ENCODE measurements around the gene TMEM74B. TPM values are rescaled to one million over a fixed set of nuclear protein-coding genes. Genes with fewer than 3 reads are reported as not detected.
"Not testable (repeated sequence)": the region's sequence is repeated elsewhere in the genome, so short reads cannot be mapped to it uniquely, and the experiment has no call there.

The TMEM74B gene
- total and polyA plus RNA-seq, 2 of the 8 experiments (the other 6 are each of a cell fraction or from before 2014, with no cell fraction given): 4.0 to 6.4 TPM

DNA sequence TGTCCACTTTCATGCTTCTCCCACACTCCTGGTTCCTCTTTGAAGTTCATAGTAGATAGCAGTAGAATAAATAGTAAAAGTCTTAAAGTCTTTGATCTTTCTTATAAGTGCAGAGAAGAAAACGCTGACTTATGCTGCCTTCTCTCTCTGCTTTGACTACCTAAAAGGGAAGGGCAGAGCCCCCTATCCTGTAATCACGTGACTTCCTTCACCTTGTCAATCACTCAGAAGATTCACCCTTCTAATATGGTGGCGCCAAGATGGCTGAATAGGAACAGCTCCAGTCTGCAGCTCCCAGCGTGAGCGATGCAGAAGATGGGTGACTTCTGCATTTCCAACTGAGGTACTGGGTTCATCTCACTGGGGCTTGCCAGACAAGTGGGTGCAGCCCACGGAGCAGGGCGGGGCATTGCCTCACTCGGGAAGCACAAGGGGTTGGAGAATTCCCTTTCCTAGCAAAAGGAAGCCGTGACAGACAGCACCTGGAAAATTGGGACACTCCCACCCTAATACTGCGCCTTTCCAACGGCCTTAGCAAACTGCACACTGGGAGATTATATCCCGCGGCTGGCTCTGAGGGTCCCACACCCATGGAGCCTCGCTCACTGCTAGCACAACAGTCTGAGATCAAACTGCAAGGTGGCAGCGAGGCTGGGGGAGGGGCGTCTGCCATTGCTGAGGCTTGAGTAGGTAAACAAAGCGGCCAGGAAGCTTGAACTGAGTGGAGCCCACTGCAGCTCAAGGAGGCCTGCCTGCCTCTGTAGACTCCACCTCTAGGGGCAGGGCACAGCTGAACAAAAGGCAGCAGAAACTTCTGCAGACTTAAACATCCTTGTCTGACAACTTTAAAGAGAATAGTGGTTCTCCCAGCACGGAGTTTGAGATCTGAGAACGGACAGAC, 32.0 kb upstream of the TMEM74B start:
- not testable (repeated sequence) for H4K20me1 ChIP-seq (replicated peaks in 1 of 2; ENCODE audit: control insufficient read depth in 1 of 2, insufficient read depth in 2 of 2, low read length in 2 of 2); H4K91ac ChIP-seq (replicated peaks; ENCODE audit: insufficient read length, low read length); H3K9me3 ChIP-seq (ENCODE audit: insufficient read depth in 2 of 2, low read depth in 1 of 2, low read length in 1 of 2); H2BK12ac ChIP-seq (ENCODE audit: low read depth, low read length); H2BK20ac ChIP-seq (ENCODE audit: low read length); H3K56ac ChIP-seq (replicated peaks; ENCODE audit: insufficient read length, low read depth, low read length); H3K79me1 ChIP-seq (ENCODE audit: low read depth, low read length); H3K4ac ChIP-seq (replicated peaks; ENCODE audit: insufficient read length, low read depth, low read length); H3K4me2 ChIP-seq (ENCODE audit: insufficient read depth in 1 of 2, low read depth in 2 of 2, low read length in 2 of 2); H3K27ac ChIP-seq (ENCODE audit: low read depth, low read length); H3K23me2 ChIP-seq (ENCODE audit: low read depth, low read length); DNase-seq (ENCODE audit: low read depth in 1 of 2, low spot score in 2 of 2); H3K79me2 ChIP-seq (ENCODE audit: control insufficient read depth in 1 of 2, insufficient read depth in 2 of 2, low read length in 2 of 2); H3K23ac ChIP-seq (ENCODE audit: insufficient read length); H2AFZ ChIP-seq (ENCODE audit: low read length); H3K27me3 ChIP-seq (replicated peaks in 1 of 4; ENCODE audit: control insufficient read depth in 3 of 4, extremely low read depth in 1 of 4, insufficient read depth in 3 of 4, low read length in 3 of 4); H3K36me3 ChIP-seq (ENCODE audit: control insufficient read depth in 2 of 4, insufficient read depth in 4 of 4, low read length in 3 of 4); FAIRE-seq; H4K5ac ChIP-seq (ENCODE audit: insufficient read length, low read depth, low read length); H2BK120ac ChIP-seq (replicated peaks; ENCODE audit: low read depth, low read length); H2AK5ac ChIP-seq (ENCODE audit: low read depth, low read length); H2BK5ac ChIP-seq (ENCODE audit: low read depth, low read length); H2BK15ac ChIP-seq (ENCODE audit: low read length); H3K9ac ChIP-seq (replicated peaks in 1 of 4; ENCODE audit: extremely low read depth in 1 of 4, low read depth in 3 of 4, low read length in 3 of 4); H3K14ac ChIP-seq (ENCODE audit: insufficient read length); H3K4me3 ChIP-seq (ENCODE audit: extremely low read depth in 1 of 4, insufficient read depth in 2 of 4, low read depth in 3 of 4, low read length in 4 of 4); H4K8ac ChIP-seq (ENCODE audit: extremely low read depth, insufficient read depth, low read length); H3K18ac ChIP-seq (ENCODE audit: extremely low read depth, low read length)
- H3K4me1 ChIP-seq (replicated peaks in 1 of 4; ENCODE audit: control insufficient read depth in 3 of 4, insufficient read depth in 4 of 4, low read length in 3 of 4): peaks cover 0 to 10% (median 0%) of the 10 kb centered on the region in 4 experiments; a peak in 3 of 7 replicates
- ChIA-PET POLR2A (ENCODE audit: partially characterized antibody) (interaction anchor here (1.2 to 1.3 kb wide), 2 partner anchors 9 to 21 kb away, joined by 4 read pairs; no protein-coding TSS in a partner anchor), CTCF (ENCODE audit: partially characterized antibody) (interaction anchor here (0.6 to 1.1 kb wide), 2 partner anchors 22 to 163 kb away, joined by 3 read pairs; no protein-coding TSS in a partner anchor)
- WGBS, 2 experiments (ENCODE audit: extremely low coverage in 1 of 2, insufficient coverage in 1 of 2, insufficient read length in 1 of 2, insufficient replicate concordance in 2 of 2, low coverage in 1 of 2, low lambda C conversion rate in 2 of 2, missing lambda C conversion rate in 1 of 2): 85% methylated on average over 19 of the region's 19 CpGs; no CpG with 5 or more reads in 1 of the 2 experiments
